ENCODE data around the gene GDPD4.

The GDPD4 gene

GRCh38 chr11:77233011-77233410 lies 68.5 kb downstream of the GDPD4 start:
- Histone ChIP-seq H3K36me3 (ENCODE audit: insufficient read depth, low read length) (no peaks in the 10 kb centered on the region), H3K4me1 (ENCODE audit: insufficient read depth, low read length) (no peaks in the 10 kb centered on the region), H3K4me3 (ENCODE audit: low read length) (no peak overlapping the region), H3K9ac (ENCODE audit: low read depth, low read length) (no peak overlapping the region), H3K27ac (ENCODE audit: low read depth, low read length) (no peak overlapping the region), H3K27me3 (ENCODE audit: insufficient read depth, low read length) (no peaks in the 10 kb centered on the region), H3K9me3 (ENCODE audit: insufficient read depth, low read depth, low read length) (no peaks in the 10 kb centered on the region)
- 93% methylated on average over 3 of the region's 3 CpGs for WGBS

DNA sequence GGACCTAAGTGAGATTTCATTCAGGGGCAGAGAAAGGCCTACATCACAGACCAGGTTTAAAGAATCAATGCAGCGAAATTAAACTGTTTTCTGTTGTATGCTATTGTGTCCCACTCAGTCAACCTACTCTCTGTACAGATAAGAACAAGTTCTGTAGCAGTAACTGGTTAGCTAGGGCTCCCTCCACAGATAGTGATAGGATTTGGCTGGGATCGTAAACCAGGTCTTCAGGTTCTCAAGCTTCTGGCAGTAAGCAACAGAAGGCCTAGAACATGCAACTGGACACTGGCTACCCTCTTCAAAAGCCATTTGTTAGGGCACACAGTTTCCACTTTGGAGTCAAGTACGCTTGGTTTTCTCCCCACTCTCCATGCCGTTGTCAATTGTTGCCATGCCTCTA lies 69.2 kb downstream of the GDPD4 start:
- no peak overlapping the region for H3K9ac ChIP-seq (ENCODE audit: low read depth, low read length)
- H3K9me3 ChIP-seq (ENCODE audit: insufficient read depth, low read depth, low read length) = no peaks in the 10 kb centered on the region
- no peaks in the 10 kb centered on the region for H3K36me3 ChIP-seq (ENCODE audit: insufficient read depth, low read length)
- H3K4me3 ChIP-seq (ENCODE audit: low read length) = no peak overlapping the region
- no peak overlapping the region for H3K27ac ChIP-seq (ENCODE audit: low read depth, low read length)
- no peaks in the 10 kb centered on the region for H3K27me3 ChIP-seq (ENCODE audit: insufficient read depth, low read length)
- 97% methylated on average over 4 of the region's 4 CpGs for WGBS
- H3K4me1 ChIP-seq (ENCODE audit: insufficient read depth, low read length) = no peaks in the 10 kb centered on the region

- no peaks in the 10 kb centered on the region for H3K9me3 ChIP-seq (ENCODE audit: insufficient read depth, low read depth, low read length)
- H3K27me3 ChIP-seq (ENCODE audit: insufficient read depth, low read length) = no peaks in the 10 kb centered on the region
- no peaks in the 10 kb centered on the region for H3K4me1 ChIP-seq (ENCODE audit: insufficient read depth, low read length)
- no peaks in the 10 kb centered on the region for H3K36me3 ChIP-seq (ENCODE audit: insufficient read depth, low read length)
- H3K4me3 ChIP-seq (ENCODE audit: low read length) = no peak overlapping the region
- no peak overlapping the region for H3K27ac ChIP-seq (ENCODE audit: low read depth, low read length)
- 95% methylated on average over 1 of the region's 1 CpG for WGBS
- H3K9ac ChIP-seq (ENCODE audit: low read depth, low read length) = no peak overlapping the region
Measured at GRCh38 chr11:77231800-77232199, 69.7 kb downstream of the GDPD4 start.

DNA sequence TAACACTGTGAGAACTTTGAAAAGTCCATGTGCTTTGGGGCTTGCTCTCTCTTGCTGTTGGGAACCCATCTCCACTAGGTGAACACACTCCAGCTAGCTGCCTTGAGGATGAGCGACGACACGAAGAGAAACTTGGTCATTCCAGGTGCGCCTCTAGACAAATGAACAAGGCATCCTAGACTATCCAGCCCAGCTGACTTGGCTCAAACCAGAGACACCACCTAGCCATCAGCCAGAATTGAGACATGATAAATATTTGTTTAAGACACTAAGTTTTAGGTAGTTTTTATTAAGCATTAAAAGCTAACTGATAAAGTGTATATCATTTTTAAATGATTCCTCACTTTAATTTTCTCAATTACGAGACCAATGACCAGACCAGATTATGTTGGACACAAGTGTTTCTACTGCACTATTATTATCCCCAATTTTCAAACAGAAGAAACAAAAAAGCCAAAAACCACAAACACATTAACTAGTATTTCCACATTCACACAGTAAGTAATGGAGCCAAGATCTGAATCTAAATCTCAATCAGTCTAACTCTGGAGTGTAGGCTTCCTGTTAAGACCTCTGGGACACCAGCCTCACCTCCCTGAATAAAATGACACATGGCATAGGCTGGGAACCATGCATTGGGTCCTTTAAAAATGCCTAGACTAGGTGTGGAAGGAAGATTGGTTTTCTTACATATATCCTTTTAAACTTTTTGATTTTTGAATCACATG lies 70.4 kb downstream of the GDPD4 start:
- Histone ChIP-seq H3K4me1 (ENCODE audit: insufficient read depth, low read length) (no peaks in the 10 kb centered on the region), H3K27me3 (ENCODE audit: insufficient read depth, low read length) (no peaks in the 10 kb centered on the region), H3K36me3 (ENCODE audit: insufficient read depth, low read length) (no peaks in the 10 kb centered on the region), H3K4me3 (ENCODE audit: low read length) (no peak overlapping the region), H3K9ac (ENCODE audit: low read depth, low read length) (no peak overlapping the region), H3K9me3 (ENCODE audit: insufficient read depth, low read depth, low read length) (no peaks in the 10 kb centered on the region), H3K27ac (ENCODE audit: low read depth, low read length) (no peak overlapping the region)
- 95% methylated on average over 5 of the region's 5 CpGs for WGBS

DNA sequence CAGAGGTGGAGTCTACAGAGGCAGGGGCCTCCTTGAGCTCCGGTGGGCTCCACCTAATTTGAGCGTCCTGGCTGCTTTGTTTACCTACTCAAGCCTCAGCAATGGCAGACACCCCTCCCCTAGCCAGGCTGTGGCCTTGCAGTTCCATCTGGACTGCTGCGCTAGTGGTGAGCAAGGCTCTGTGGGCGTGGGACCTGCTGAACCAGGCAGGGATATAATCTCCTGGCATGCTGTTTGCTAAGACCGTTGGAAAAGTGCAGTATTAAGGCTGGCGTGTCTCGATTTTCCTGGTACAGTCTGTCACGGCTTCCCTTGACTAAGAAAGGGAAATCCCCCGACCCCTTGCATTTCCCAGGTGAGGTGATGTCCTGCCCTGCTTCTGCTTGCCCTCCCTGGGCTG lies 77.7 kb downstream of the GDPD4 start:
- H3K4me1 ChIP-seq (ENCODE audit: insufficient read depth, low read length) = no peaks in the 10 kb centered on the region
- H3K9me3 ChIP-seq (ENCODE audit: insufficient read depth, low read depth, low read length) = no peaks in the 10 kb centered on the region
- no peak overlapping the region for H3K9ac ChIP-seq (ENCODE audit: low read depth, low read length)
- H3K4me3 ChIP-seq (ENCODE audit: low read length) = no peak overlapping the region
- H3K36me3 ChIP-seq (ENCODE audit: insufficient read depth, low read length) = no peaks in the 10 kb centered on the region
- H3K27me3 ChIP-seq (ENCODE audit: insufficient read depth, low read length) = no peaks in the 10 kb centered on the region
- 83% methylated on average over 9 of the region's 9 CpGs for WGBS
- no peak overlapping the region for H3K27ac ChIP-seq (ENCODE audit: low read depth, low read length)

- H3K9me3 ChIP-seq (ENCODE audit: insufficient read depth, low read depth, low read length) = no peaks in the 10 kb centered on the region
- no peak overlapping the region for H3K4me3 ChIP-seq (ENCODE audit: low read length)
- 87% methylated on average over 2 of the region's 2 CpGs for WGBS
- H3K27me3 ChIP-seq (ENCODE audit: insufficient read depth, low read length) = no peaks in the 10 kb centered on the region
- H3K27ac ChIP-seq (ENCODE audit: low read depth, low read length) = no peak overlapping the region
- H3K36me3 ChIP-seq (ENCODE audit: insufficient read depth, low read length) = no peaks in the 10 kb centered on the region
- H3K9ac ChIP-seq (ENCODE audit: low read depth, low read length) = no peak overlapping the region
- H3K4me1 ChIP-seq (ENCODE audit: insufficient read depth, low read length) = no peaks in the 10 kb centered on the region
Measured at GRCh38 chr11:77217156-77217555, 84.3 kb downstream of the GDPD4 start.

GRCh38 chr11:77215106-77215505 lies 86.4 kb downstream of the GDPD4 start:
- 90% methylated on average over 3 of the region's 3 CpGs for WGBS
- no peaks in the 10 kb centered on the region for H3K36me3 ChIP-seq (ENCODE audit: insufficient read depth, low read length)
- no peak overlapping the region for H3K9ac ChIP-seq (ENCODE audit: low read depth, low read length)
- no peaks in the 10 kb centered on the region for H3K9me3 ChIP-seq (ENCODE audit: insufficient read depth, low read depth, low read length)
- no peaks in the 10 kb centered on the region for H3K4me1 ChIP-seq (ENCODE audit: insufficient read depth, low read length)
- no peak overlapping the region for H3K4me3 ChIP-seq (ENCODE audit: low read length)
- no peaks in the 10 kb centered on the region for H3K27me3 ChIP-seq (ENCODE audit: insufficient read depth, low read length)
- no peak overlapping the region for H3K27ac ChIP-seq (ENCODE audit: low read depth, low read length)

DNA sequence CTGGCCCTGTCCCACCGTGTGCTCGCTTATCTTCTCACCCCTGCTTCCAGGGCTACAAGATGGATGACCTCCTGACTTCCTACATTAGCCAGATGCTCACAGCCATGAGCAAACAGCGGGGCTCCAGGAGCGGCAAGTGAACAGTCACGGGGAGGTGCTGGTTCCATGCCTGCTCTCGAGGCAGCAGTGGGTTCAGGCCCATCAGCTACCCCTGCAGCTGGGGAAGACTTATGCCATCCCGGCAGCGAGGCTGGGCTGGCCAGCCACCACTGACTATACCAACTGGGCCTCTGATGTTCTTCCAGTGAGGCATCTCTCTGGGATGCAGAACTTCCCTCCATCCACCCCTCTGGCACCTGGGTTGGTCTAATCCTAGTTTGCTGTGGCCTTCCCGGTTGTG lies 86.9 kb downstream of the GDPD4 start:
- Histone ChIP-seq H3K27me3 (ENCODE audit: insufficient read depth, low read length) (no peaks in the 10 kb centered on the region), H3K36me3 (ENCODE audit: insufficient read depth, low read length) (no peaks in the 10 kb centered on the region), H3K4me3 (ENCODE audit: low read length) (no peak overlapping the region), H3K4me1 (ENCODE audit: insufficient read depth, low read length) (no peaks in the 10 kb centered on the region), H3K9me3 (ENCODE audit: insufficient read depth, low read depth, low read length) (no peaks in the 10 kb centered on the region), H3K9ac (ENCODE audit: low read depth, low read length) (no peak overlapping the region), H3K27ac (ENCODE audit: low read depth, low read length) (no peak overlapping the region)
- WGBS = 91% methylated on average over 9 of the region's 9 CpGs

DNA sequence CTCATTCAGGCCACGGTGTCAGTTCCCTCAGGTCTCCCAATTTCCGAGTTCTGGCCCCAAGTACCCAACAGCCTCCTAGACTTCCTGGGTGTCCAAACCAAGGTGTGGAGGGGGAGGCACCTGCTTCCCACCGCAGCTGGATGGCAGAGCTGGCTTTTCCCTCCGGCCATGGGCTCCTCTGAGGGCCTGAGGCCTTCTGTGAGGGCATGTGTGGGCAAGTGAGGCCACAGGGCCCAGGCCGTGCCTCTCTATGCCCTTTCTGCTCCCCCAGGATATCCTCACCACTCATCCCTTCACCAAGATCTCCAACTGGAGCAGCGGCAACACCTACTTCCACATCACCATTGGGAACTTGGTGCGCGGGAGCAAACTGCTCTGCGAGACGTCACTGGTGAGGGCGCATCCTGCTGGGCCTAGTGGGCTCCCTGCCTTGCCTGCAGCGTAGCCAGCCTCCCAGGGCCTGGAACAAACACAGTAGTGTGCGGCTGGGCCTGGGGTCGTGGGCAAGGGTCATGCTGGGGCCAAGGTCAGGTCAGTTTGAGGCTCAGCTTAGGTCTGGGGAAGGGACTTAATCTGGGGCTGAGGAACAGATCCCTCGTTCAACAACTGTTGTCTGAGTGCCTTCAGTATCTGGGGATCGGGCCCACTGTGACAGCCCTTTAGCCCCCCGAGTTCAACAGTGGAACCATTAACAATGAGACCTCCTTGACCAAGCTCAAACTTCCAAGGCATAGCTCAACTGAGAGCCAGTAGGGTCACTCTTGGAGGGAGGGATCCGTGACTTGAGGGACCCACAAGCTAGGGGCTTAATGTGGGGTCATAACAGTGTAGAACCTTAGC lies 87.7 kb downstream of the GDPD4 start:
- H3K36me3 ChIP-seq (ENCODE audit: insufficient read depth, low read length) = no peaks in the 10 kb centered on the region
- H3K9ac ChIP-seq (ENCODE audit: low read depth, low read length) = no peak overlapping the region
- H3K4me3 ChIP-seq (ENCODE audit: low read length) = no peak overlapping the region
- H3K27me3 ChIP-seq (ENCODE audit: insufficient read depth, low read length) = no peaks in the 10 kb centered on the region
- WGBS = 89% methylated on average over 18 of the region's 18 CpGs
- H3K27ac ChIP-seq (ENCODE audit: low read depth, low read length) = no peak overlapping the region
- H3K9me3 ChIP-seq (ENCODE audit: insufficient read depth, low read depth, low read length) = no peaks in the 10 kb centered on the region
- no peaks in the 10 kb centered on the region for H3K4me1 ChIP-seq (ENCODE audit: insufficient read depth, low read length)

DNA sequence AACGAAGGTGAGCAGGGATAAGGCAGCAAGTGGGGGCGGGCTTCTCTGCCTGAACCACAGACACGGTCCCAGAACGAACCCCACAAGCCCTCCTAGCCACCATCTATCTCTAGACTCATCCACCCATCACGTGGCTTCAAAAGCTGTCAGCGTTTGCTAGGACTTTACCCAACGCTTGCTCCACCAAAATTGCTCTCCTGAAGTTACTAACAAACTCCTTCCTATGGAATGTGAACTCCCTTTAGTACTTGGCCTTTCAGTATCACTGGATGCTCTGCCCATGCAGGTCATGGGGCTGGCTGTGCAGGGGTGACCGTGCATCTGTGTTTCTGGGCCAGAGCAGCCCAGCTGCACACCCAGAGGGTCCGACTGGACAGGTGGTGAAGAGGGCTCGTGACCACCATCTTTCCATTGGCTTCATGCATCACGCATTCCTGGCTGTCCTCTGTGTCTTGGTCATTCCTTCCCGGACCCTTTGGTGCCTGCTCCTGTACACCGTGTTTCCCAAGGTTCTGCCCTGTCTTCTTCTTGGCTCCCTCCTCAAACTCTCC lies 88.4 kb downstream of the GDPD4 start:
- no peak overlapping the region for H3K27ac ChIP-seq (ENCODE audit: low read depth, low read length)
- H3K4me3 ChIP-seq (ENCODE audit: low read length) = no peak overlapping the region
- H3K9ac ChIP-seq (ENCODE audit: low read depth, low read length) = no peak overlapping the region
- no peaks in the 10 kb centered on the region for H3K9me3 ChIP-seq (ENCODE audit: insufficient read depth, low read depth, low read length)
- no peaks in the 10 kb centered on the region for H3K4me1 ChIP-seq (ENCODE audit: insufficient read depth, low read length)
- H3K27me3 ChIP-seq (ENCODE audit: insufficient read depth, low read length) = no peaks in the 10 kb centered on the region
- H3K36me3 ChIP-seq (ENCODE audit: insufficient read depth, low read length) = no peaks in the 10 kb centered on the region
- WGBS = 86% methylated on average over 13 of the region's 13 CpGs

DNA sequence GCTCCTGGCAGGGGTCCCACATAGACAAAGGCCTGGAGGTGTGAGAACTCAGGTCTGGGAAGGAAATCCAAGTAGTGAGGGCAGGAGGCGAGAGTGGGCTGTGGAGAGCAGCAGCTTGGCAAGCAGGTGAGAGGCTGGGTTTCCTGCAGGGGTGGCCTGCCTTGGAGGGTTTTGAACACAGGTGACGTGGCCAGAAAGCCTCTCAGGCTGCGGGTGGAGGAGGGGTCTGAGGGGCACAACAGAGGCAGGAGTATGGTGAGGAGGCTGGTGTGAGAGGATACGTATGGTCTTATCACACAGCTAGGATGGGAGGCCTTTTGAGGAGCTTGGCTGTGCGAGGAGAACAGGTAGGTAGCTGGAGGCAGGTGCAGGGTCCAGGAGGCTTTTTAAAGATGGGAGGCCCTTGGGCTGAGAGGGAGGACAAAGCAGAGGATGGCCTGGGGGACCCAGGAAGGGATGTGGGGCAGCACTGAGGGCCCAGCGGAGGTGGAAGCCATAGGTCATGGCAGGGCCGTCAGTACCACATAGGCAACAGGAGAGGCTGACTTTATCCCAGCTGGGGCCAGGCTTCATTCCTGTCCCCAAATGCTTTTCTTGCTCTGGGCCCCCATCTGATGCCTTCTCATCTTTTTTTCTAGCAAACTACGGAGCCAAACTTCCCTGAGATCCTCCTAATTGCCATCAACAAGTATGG lies 89.0 kb downstream of the GDPD4 start:
- H3K9me3 ChIP-seq (ENCODE audit: insufficient read depth, low read depth, low read length) = no peaks in the 10 kb centered on the region
- no peaks in the 10 kb centered on the region for H3K4me1 ChIP-seq (ENCODE audit: insufficient read depth, low read length)
- no peak overlapping the region for H3K4me3 ChIP-seq (ENCODE audit: low read length)
- H3K27ac ChIP-seq (ENCODE audit: low read depth, low read length) = no peak overlapping the region
- no peaks in the 10 kb centered on the region for H3K27me3 ChIP-seq (ENCODE audit: insufficient read depth, low read length)
- no peak overlapping the region for H3K9ac ChIP-seq (ENCODE audit: low read depth, low read length)
- H3K36me3 ChIP-seq (ENCODE audit: insufficient read depth, low read length) = no peaks in the 10 kb centered on the region
- WGBS = 90% methylated on average over 8 of the region's 8 CpGs
